Measurements from ENCODE around the gene TLCD3B. TPM values are rescaled to one million over a fixed set of nuclear protein-coding genes. Genes with fewer than 3 reads are reported as not detected.

The TLCD3B gene
- total and polyA plus RNA-seq, 2 of the 4 experiments (the other 2 are of a cell fraction), result 0.19 TPM; not detected in 1

DNA sequence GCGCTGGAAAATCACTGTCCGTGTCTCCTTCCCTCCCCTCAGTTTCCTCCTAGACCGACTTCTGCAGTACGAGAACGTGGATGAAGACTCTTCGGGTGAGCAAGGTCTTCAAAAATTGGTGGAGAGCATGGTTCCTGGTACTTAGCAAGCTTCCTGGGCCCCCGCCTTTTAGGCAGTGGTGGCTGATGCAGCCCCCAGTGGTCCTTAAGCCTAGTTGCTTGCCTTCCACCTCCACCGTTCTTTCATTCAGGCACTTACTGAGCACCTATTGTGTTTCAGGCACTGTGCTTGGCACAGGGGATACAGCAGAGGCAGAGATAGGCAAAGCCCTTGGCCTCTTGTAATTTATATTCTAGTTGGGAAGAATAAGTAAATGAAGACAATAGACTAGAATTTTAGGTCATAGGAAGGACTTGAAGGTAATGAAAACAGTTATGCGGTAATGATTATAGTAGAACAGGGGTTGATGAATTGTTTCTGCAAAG, 34.3 kb downstream of the TLCD3B start:
- H3K56ac ChIP-seq (ENCODE audit: extremely low read depth, insufficient read depth, low read length), result peak overlapping the region; percentile 71
- 0 out of 2 replicates have a peak overlapping the region, but pooled peaks have one; percentile 57 for H2BK120ac ChIP-seq (ENCODE audit: low read depth, low read length)
- H2AFZ ChIP-seq (replicated peaks; ENCODE audit: low read length, poor library complexity), result peak overlapping the region; percentile 99
- H4K20me1 ChIP-seq (ENCODE audit: insufficient read depth, low read length), result no peaks in the 10 kb centered on the region
- POLR2A ChIA-PET (ENCODE audit: unreplicated experiment), result no interaction called here
- H2AK5ac ChIP-seq (ENCODE audit: low read depth, low read length), result peak overlapping the region; percentile 59
- H2AK9ac ChIP-seq (replicated peaks; ENCODE audit: low read depth, low read length, poor library complexity), result peak overlapping the region; percentile 98
- H3K9ac ChIP-seq (ENCODE audit: low read depth, low read length), result peak overlapping the region; percentile 65
- TSS peak; percentile 25 for BruUV-seq (replicated peaks)
- H4K91ac ChIP-seq (ENCODE audit: insufficient read depth, low read depth, low read length), result peak overlapping the region; percentile 63; the same call in 1 of the 2 replicates
- no peak overlapping the region for H2BK20ac ChIP-seq (ENCODE audit: low read depth, low read length)
- peak overlapping the region; percentile 95 for H3K4me2 ChIP-seq (ENCODE audit: low read depth, low read length)
- DNase-seq (no peak), ATAC-seq (ENCODE audit: low read depth) (no peak; the same call in 1 of the 2 replicates)
- dilution Hi-C loops (cut with HindIII; ENCODE audit: low sequenced_read_pairs, unreplicated experiment), result no loop called here
- no peak overlapping the region for H2BK15ac ChIP-seq (ENCODE audit: low read depth, low read length)
- no peaks in the 10 kb centered on the region for H3K9me3 ChIP-seq (ENCODE audit: control insufficient read depth, insufficient read depth, low read length)
- CTCF ChIA-PET, result interaction anchor here (1.7 kb wide), 1 partner anchor 181 kb away, joined by 4 read pairs; the partner anchor contains the start of gene PAGR1
- peak overlapping the region; percentile 27 for H2BK5ac ChIP-seq (ENCODE audit: low read depth, low read length, poor library complexity, severe bottlenecking)
- peak overlapping the region; percentile 98 for H3K23ac ChIP-seq (ENCODE audit: low read depth, low read length)
- peaks cover 19% of the 10 kb centered on the region for H3K36me3 ChIP-seq (ENCODE audit: control insufficient read depth, insufficient read depth, low read length)
- TF ChIP-seq BHLHE40 (IDR thresholded peaks at IDR 0.05; ENCODE audit: low read depth, low read length), result no peak
- TF ChIP-seq, protein P1, sequence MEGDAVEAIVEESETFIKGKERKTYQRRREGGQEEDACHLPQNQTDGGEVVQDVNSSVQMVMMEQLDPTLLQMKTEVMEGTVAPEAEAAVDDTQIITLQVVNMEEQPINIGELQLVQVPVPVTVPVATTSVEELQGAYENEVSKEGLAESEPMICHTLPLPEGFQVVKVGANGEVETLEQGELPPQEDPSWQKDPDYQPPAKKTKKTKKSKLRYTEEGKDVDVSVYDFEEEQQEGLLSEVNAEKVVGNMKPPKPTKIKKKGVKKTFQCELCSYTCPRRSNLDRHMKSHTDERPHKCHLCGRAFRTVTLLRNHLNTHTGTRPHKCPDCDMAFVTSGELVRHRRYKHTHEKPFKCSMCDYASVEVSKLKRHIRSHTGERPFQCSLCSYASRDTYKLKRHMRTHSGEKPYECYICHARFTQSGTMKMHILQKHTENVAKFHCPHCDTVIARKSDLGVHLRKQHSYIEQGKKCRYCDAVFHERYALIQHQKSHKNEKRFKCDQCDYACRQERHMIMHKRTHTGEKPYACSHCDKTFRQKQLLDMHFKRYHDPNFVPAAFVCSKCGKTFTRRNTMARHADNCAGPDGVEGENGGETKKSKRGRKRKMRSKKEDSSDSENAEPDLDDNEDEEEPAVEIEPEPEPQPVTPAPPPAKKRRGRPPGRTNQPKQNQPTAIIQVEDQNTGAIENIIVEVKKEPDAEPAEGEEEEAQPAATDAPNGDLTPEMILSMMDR (conservative IDR thresholded peaks at IDR 0.05; ENCODE audit: low read depth, low read length), result no peak
- no peak for TF ChIP-seq MAFK (IDR thresholded peaks at IDR 0.05; ENCODE audit: low read depth, low read length)
- no peak for TF ChIP-seq SMC3 (IDR thresholded peaks at IDR 0.05; ENCODE audit: low read depth, low read length)
- no peak for TF ChIP-seq CHD1 (IDR thresholded peaks at IDR 0.05; ENCODE audit: low read depth, low read length)
- H3K27ac ChIP-seq (ENCODE audit: insufficient read depth, low read length), result peak overlapping the region; percentile 49; the same call in 1 of the 2 replicates
- H3K14ac ChIP-seq (replicated peaks; ENCODE audit: low read depth, low read length), result peak overlapping the region; percentile 91
- no peaks in the 10 kb centered on the region for H3K27me3 ChIP-seq (ENCODE audit: control insufficient read depth, insufficient read depth, low read length)
- peaks cover 7% of the 10 kb centered on the region; the same call in 1 of the 2 replicates for H3K9me1 ChIP-seq (ENCODE audit: insufficient read depth, low read length)
- peak overlapping the region; percentile 90 to 93 for H4K8ac ChIP-seq (ENCODE audit: low read depth in 2 of 2, low read length in 2 of 2)
- in situ Hi-C loops (cut with MboI; ENCODE audit: low sequenced_read_pairs), result no loop called here
- peak overlapping the region; percentile 91 for H3K4ac ChIP-seq (ENCODE audit: low read depth, low read length)
- H3K18ac ChIP-seq (ENCODE audit: low read depth, low read length), result no peak overlapping the region
- intact Hi-C loops (cut with micrococcal nuclease), result loop anchor here (5.0 kb wide), 1 partner anchor 70 kb away; the partner anchor contains the start of gene KCTD13
- H3K4me3 ChIP-seq (ENCODE audit: insufficient read depth, low read depth, low read length), result peak overlapping the region; percentile 65
- H3K79me1 ChIP-seq (ENCODE audit: low read depth in 1 of 2, low read length in 2 of 2), result peaks cover 16 to 50% of the 10 kb centered on the region in 2 experiments; a peak in 3 of 4 replicates
- peak overlapping the region; percentile 1; the same call in 1 of the 2 replicates for H4K5ac ChIP-seq (ENCODE audit: low read depth, low read length)
- peaks cover 8% of the 10 kb centered on the region for H3K4me1 ChIP-seq (ENCODE audit: control insufficient read depth, insufficient read depth, low read length)
- WGBS, 2 experiments (ENCODE audit: extremely low coverage in 2 of 2, insufficient read length in 1 of 2), result no CpG with 5 or more reads among the region's 9 CpGs
